22Rv1 (cell line): Measurements from ENCODE around the gene FAM83D.

Source experiments
- CTCF ChIP-seq: fragments of 450-650 bp; IDR thresholded peaks from 2 replicates; pipeline ENCODE4 v1.5.1; 2017; ENCODE audit warnings: mild to moderate bottlenecking
- ZFX ChIP-seq: fragments of 450-650 bp; IDR thresholded peaks from 2 replicates; pipeline ENCODE4 v1.6.1; 2017; ENCODE audit warnings: antibody characterized with exemption, borderline replicate concordance

GRCh38 chr20:38883981-38884733 lies 42.1 kb upstream of the FAM83D start:
- TF ChIP-seq CTCF (no peak), ZFX (no peak)
